Measurements from ENCODE around the gene CSNK2A3. TPM values are rescaled to one million over a fixed set of nuclear protein-coding genes. Genes with fewer than 3 reads are reported as not detected.

Gene CSNK2A3
- total RNA-seq, 1 experiment from 2014 or later: 1.7 TPM

DNA sequence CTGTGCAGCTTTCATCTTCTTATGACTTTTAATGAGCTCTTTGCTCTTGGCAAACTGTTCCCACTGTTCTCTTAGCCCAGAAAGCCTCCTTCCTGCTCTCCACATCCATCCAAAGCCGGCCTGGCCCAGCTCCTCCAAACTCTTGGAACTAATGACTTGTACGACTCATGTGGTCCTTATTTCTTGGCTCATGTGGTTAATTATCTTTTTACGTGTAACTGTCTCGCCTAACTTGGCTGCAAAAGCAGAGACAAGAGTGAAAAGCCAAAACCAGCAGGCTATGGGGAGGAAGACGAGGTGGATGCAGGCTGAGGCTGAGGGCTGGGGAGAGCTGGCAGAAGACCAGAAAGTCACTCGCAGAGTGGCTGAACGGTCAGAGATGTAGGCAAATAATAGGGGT is 5.5 kb downstream of the CSNK2A3 start:
- H3K27ac Mint-ChIP-seq: no peak overlapping the region
- peaks cover 0 to 4% of the 10 kb centered on the region in 2 experiments; a peak in 2 of 4 replicates for H3K4me1 Mint-ChIP-seq
- Histone ChIP-seq H3K23me2 (ENCODE audit: insufficient read length, low read depth, low read length, poor library complexity, severe bottlenecking) (no peaks in the 10 kb centered on the region), H3K79me1 (ENCODE audit: insufficient read depth, low read depth, low read length, poor library complexity, severe bottlenecking) (no peaks in the 10 kb centered on the region), H3K23ac (ENCODE audit: insufficient read length, low read depth, low read length) (no peak overlapping the region), H3K27ac (ENCODE audit: insufficient read length, low read depth, low read length) (no peak overlapping the region), H4K5ac (ENCODE audit: insufficient read length, low read depth, low read length) (no peak overlapping the region), H3K9me3 (ENCODE audit: control insufficient read depth, low read depth, low read length) (no peaks in the 10 kb centered on the region), H2AK5ac (ENCODE audit: insufficient read length, low read length) (no peak overlapping the region), H2BK120ac (ENCODE audit: low read depth, low read length, poor library complexity, severe bottlenecking) (no peak overlapping the region), H2BK15ac (ENCODE audit: low read depth, low read length) (no peak overlapping the region), H3K9ac (ENCODE audit: extremely low read depth, insufficient read length, low read length) (no peak overlapping the region), H2BK12ac (ENCODE audit: insufficient read length, low read depth, low read length) (no peak overlapping the region), H3K4ac (ENCODE audit: low read depth, low read length) (no peak overlapping the region), H4K91ac (ENCODE audit: insufficient read length, low read depth, low read length) (no peak overlapping the region), H3K56ac (ENCODE audit: insufficient read length, low read depth, low read length) (no peak overlapping the region), H4K8ac (replicated peaks; ENCODE audit: insufficient read length, low read depth, low read length) (no peak overlapping the region), H3K27me3 (ENCODE audit: insufficient read depth, low read length) (no peaks in the 10 kb centered on the region; the same call in 1 of the 2 replicates), H2BK20ac (ENCODE audit: low read depth, low read length, poor library complexity, severe bottlenecking) (no peak overlapping the region), H3T11ph (ENCODE audit: low read length) (no peak overlapping the region), H3K18ac (ENCODE audit: insufficient read length, low read depth, low read length) (no peak overlapping the region), H3K14ac (ENCODE audit: insufficient read depth, low read length) (no peak overlapping the region), H3K4me1 (ENCODE audit: insufficient read depth, low read length) (no peaks in the 10 kb centered on the region), H3K79me2 (ENCODE audit: insufficient read depth, low read length) (no peaks in the 10 kb centered on the region), H4K20me1 (ENCODE audit: control insufficient read depth, insufficient read depth, insufficient read length) (no peaks in the 10 kb centered on the region), H2BK5ac (ENCODE audit: insufficient read length, low read length) (no peak overlapping the region), H3K4me2 (ENCODE audit: insufficient read depth, insufficient read length, low read length) (no peak overlapping the region), H2AFZ (ENCODE audit: low read length) (no peak overlapping the region)
- TF ChIP-seq, protein P1, sequence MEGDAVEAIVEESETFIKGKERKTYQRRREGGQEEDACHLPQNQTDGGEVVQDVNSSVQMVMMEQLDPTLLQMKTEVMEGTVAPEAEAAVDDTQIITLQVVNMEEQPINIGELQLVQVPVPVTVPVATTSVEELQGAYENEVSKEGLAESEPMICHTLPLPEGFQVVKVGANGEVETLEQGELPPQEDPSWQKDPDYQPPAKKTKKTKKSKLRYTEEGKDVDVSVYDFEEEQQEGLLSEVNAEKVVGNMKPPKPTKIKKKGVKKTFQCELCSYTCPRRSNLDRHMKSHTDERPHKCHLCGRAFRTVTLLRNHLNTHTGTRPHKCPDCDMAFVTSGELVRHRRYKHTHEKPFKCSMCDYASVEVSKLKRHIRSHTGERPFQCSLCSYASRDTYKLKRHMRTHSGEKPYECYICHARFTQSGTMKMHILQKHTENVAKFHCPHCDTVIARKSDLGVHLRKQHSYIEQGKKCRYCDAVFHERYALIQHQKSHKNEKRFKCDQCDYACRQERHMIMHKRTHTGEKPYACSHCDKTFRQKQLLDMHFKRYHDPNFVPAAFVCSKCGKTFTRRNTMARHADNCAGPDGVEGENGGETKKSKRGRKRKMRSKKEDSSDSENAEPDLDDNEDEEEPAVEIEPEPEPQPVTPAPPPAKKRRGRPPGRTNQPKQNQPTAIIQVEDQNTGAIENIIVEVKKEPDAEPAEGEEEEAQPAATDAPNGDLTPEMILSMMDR (conservative IDR thresholded peaks at IDR 0.05): no peak
- no CpG with 5 or more reads among the region's 7 CpGs for WGBS (ENCODE audit: extremely low coverage, insufficient read length, low lambda C conversion rate)
- no peaks in the 10 kb centered on the region for H3K36me3 Mint-ChIP-seq (ENCODE audit: insufficient read depth in 1 of 3, low read depth in 3 of 3)
- no peaks in the 10 kb centered on the region for H3K9me3 Mint-ChIP-seq
- H3K4me3 Mint-ChIP-seq: no peak overlapping the region
- no peak for DNase-seq
- H3K27me3 Mint-ChIP-seq (ENCODE audit: low read depth): peaks cover 5% of the 10 kb centered on the region; the same call in 1 of the 2 replicates

All from H9 (cell line).